H9 (cell line): ENCODE results near the gene NTF3. TPM values are rescaled to one million over a fixed set of nuclear protein-coding genes. Genes with fewer than 3 reads are reported as not detected.

Experiments
- DNase-seq: peaks from one replicate; pipeline ENCODE4 v3.0.0-alpha.2; 2017
- H2AFZ ChIP-seq: one replicate; pipeline ENCODE4 v1.6.1; 2013; ENCODE audit warnings: mild to moderate bottlenecking, low read length, control low read depth, moderate library complexity
- H2AK5ac ChIP-seq: 2 replicates; pipeline ENCODE4 v1.6.1; 2013; ENCODE audit warnings: low read length, control low read depth, mixed read lengths; ENCODE audit not compliant: insufficient read length
- H2BK120ac ChIP-seq: one replicate; pipeline ENCODE4 v1.6.1; 2013; ENCODE audit warnings: low read depth, mild to moderate bottlenecking, low read length, control low read depth, inconsistent platforms; ENCODE audit not compliant: poor library complexity, severe bottlenecking
- H2BK12ac ChIP-seq: 2 replicates; pipeline ENCODE4 v1.6.1; 2013; ENCODE audit warnings: low read length, control low read depth, mixed read lengths, low read depth; ENCODE audit not compliant: insufficient read length
- H2BK15ac ChIP-seq: 2 replicates; pipeline ENCODE4 v1.6.1; 2013; ENCODE audit warnings: low read depth, low read length, control low read depth
- H2BK20ac ChIP-seq: one replicate; pipeline ENCODE4 v1.6.1; 2013; ENCODE audit warnings: low read depth, mild to moderate bottlenecking, low read length, control low read depth, inconsistent platforms; ENCODE audit not compliant: poor library complexity, severe bottlenecking
- H2BK5ac ChIP-seq: 2 replicates; pipeline ENCODE4 v1.6.1; 2013; ENCODE audit warnings: low read length, control low read depth, mixed read lengths; ENCODE audit not compliant: insufficient read length
- H3K14ac ChIP-seq: 2 replicates; pipeline ENCODE4 v1.6.1; 2013; ENCODE audit warnings: low read length, control low read depth; ENCODE audit not compliant: insufficient read depth
- H3K18ac ChIP-seq: 2 replicates; pipeline ENCODE4 v1.6.1; 2013; ENCODE audit warnings: low read depth, mild to moderate bottlenecking, mixed read lengths, low read length, control low read depth; ENCODE audit not compliant: insufficient read length
- H3K23ac ChIP-seq: 2 replicates; pipeline ENCODE4 v1.6.1; 2013; ENCODE audit warnings: low read length, control low read depth, mixed read lengths, low read depth; ENCODE audit not compliant: insufficient read length
- H3K23me2 ChIP-seq: 2 replicates; pipeline ENCODE4 v1.6.1; 2013; ENCODE audit warnings: low read depth, mild to moderate bottlenecking, mixed read lengths, low read length, control low read depth; ENCODE audit not compliant: insufficient read length, poor library complexity, severe bottlenecking
- H3K27ac ChIP-seq: 2 replicates; pipeline ENCODE4 v1.5.1; 2013; ENCODE audit warnings: low read length, control low read depth, mixed read lengths, low read depth; ENCODE audit not compliant: insufficient read length
- H3K27me3 ChIP-seq: 2 replicates; pipeline ENCODE4 v1.6.1; 2013; ENCODE audit warnings: low read length, control low read depth, inconsistent platforms; ENCODE audit not compliant: insufficient read depth
- H3K4ac ChIP-seq: 2 replicates; pipeline ENCODE4 v1.6.1; 2013; ENCODE audit warnings: low read depth, mild to moderate bottlenecking, control low read depth, inconsistent platforms, low read length, moderate library complexity
- H3K4me1 ChIP-seq: 2 replicates; pipeline ENCODE4 v1.6.1; 2013; ENCODE audit warnings: low read length, control low read depth, inconsistent platforms; ENCODE audit not compliant: insufficient read depth
- H3K4me2 ChIP-seq: 2 replicates; pipeline ENCODE4 v1.6.1; 2013; ENCODE audit warnings: low read length, control low read depth, mixed read lengths; ENCODE audit not compliant: insufficient read length, insufficient read depth
- H3K56ac ChIP-seq: 2 replicates; pipeline ENCODE4 v1.6.1; 2013; ENCODE audit warnings: low read depth, mild to moderate bottlenecking, mixed read lengths, low read length, control low read depth; ENCODE audit not compliant: insufficient read length
- H3K79me1 ChIP-seq: 2 replicates; pipeline ENCODE4 v1.6.1; 2013; ENCODE audit warnings: low read depth, mild to moderate bottlenecking, moderate library complexity, low read length, control low read depth, inconsistent platforms; ENCODE audit not compliant: insufficient read depth, poor library complexity, severe bottlenecking
- H3K79me2 ChIP-seq: 2 replicates; pipeline ENCODE4 v1.6.1; 2013; ENCODE audit warnings: low read length, control low read depth, inconsistent platforms; ENCODE audit not compliant: insufficient read depth
- H3K9ac ChIP-seq: 2 replicates; pipeline ENCODE4 v1.6.1; 2013; ENCODE audit warnings: low read length, control low read depth, mixed read lengths; ENCODE audit not compliant: insufficient read length; ENCODE audit errors: extremely low read depth
- H3K9me3 ChIP-seq: one replicate; pipeline ENCODE4 v1.6.1; 2013; ENCODE audit warnings: low read depth, low read length, inconsistent platforms; ENCODE audit not compliant: control insufficient read depth
- H3T11ph ChIP-seq: one replicate; pipeline ENCODE4 v1.6.1; 2013; ENCODE audit warnings: mild to moderate bottlenecking, low read length, control low read depth, inconsistent platforms
- H4K20me1 ChIP-seq: one replicate; pipeline ENCODE4 v1.6.1; 2013; ENCODE audit not compliant: control insufficient read depth, insufficient read length, insufficient read depth
- H4K5ac ChIP-seq: 2 replicates; pipeline ENCODE4 v1.6.1; 2013; ENCODE audit warnings: low read depth, mild to moderate bottlenecking, mixed read lengths, low read length, control low read depth; ENCODE audit not compliant: insufficient read length
- H4K8ac ChIP-seq: replicated peaks from 2 replicates; pipeline ENCODE4 v1.6.1; 2013; ENCODE audit warnings: low read length, control low read depth, mixed read lengths, low read depth; ENCODE audit not compliant: insufficient read length
- H4K91ac ChIP-seq: 2 replicates; pipeline ENCODE4 v1.6.1; 2013; ENCODE audit warnings: low read depth, mild to moderate bottlenecking, moderate library complexity, mixed read lengths, low read length, control low read depth; ENCODE audit not compliant: insufficient read length
- H3K27ac Mint-ChIP-seq, 3 experiments: 2 replicates in 2 of 3; 3 replicates in 1 of 3; pipeline ENCODE4 v1.8.0; 2020 to 2021; ENCODE audit warnings: mixed read lengths in 3 of 3, mild to moderate bottlenecking in 1 of 3, moderate library complexity in 1 of 3
- H3K27me3 Mint-ChIP-seq: 2 replicates; pipeline ENCODE4 v1.8.0; 2021; ENCODE audit warnings: low read depth, mild to moderate bottlenecking, moderate library complexity, mixed read lengths
- H3K36me3 Mint-ChIP-seq, 3 experiments: 2 replicates in 2 of 3; 3 replicates in 1 of 3; pipeline ENCODE4 v1.8.0; 2020 to 2021; ENCODE audit warnings: low read depth in 3 of 3, mixed read lengths in 3 of 3; ENCODE audit not compliant: insufficient read depth in 1 of 3
- H3K4me1 Mint-ChIP-seq, 2 experiments: 2 replicates each; pipeline ENCODE4 v1.8.0; 2020; ENCODE audit warnings: mixed read lengths in 2 of 2
- H3K4me3 Mint-ChIP-seq, 2 experiments: 2 replicates in 1 of 2; 3 replicates in 1 of 2; pipeline ENCODE4 v1.8.0; 2020 to 2021; ENCODE audit warnings: mild to moderate bottlenecking in 2 of 2, mixed read lengths in 2 of 2, moderate library complexity in 1 of 2
- H3K9me3 Mint-ChIP-seq, 2 experiments: 2 replicates in 1 of 2; 3 replicates in 1 of 2; pipeline ENCODE4 v1.8.0; 2020; ENCODE audit warnings: mild to moderate bottlenecking in 2 of 2, mixed read lengths in 2 of 2, moderate library complexity in 1 of 2
- WGBS: extraction: QIAGEN DNeasy Blood & Tissue Kit; methylation state at CpG from one replicate; pipeline ENCODE4 v1.1.7; 2013; ENCODE audit warnings: missing lambda C conversion rate, low lambda C conversion rate, mixed read lengths; ENCODE audit not compliant: insufficient read length; ENCODE audit errors: extremely low coverage; 5-methylcytosine and 5-hydroxymethylcytosine counted together
- total RNA-seq: library from RNA; stranded (reverse); gene quantifications from 2 replicates; pipeline ENCODE4 v1.2.1, GENCODE V29; 2021
- TF ChIP-seq, protein P1 (sequence below): fragments of 200-600 bp; sonication (generic); conservative IDR thresholded peaks from 3 replicates; pipeline ENCODE4 v1.8.0; 2021; ENCODE audit warnings: antibody characterized with exemption, mild to moderate bottlenecking

NTF3 gene
- total RNA-seq, 1 experiment from 2014 or later: 0.48 TPM

DNA sequence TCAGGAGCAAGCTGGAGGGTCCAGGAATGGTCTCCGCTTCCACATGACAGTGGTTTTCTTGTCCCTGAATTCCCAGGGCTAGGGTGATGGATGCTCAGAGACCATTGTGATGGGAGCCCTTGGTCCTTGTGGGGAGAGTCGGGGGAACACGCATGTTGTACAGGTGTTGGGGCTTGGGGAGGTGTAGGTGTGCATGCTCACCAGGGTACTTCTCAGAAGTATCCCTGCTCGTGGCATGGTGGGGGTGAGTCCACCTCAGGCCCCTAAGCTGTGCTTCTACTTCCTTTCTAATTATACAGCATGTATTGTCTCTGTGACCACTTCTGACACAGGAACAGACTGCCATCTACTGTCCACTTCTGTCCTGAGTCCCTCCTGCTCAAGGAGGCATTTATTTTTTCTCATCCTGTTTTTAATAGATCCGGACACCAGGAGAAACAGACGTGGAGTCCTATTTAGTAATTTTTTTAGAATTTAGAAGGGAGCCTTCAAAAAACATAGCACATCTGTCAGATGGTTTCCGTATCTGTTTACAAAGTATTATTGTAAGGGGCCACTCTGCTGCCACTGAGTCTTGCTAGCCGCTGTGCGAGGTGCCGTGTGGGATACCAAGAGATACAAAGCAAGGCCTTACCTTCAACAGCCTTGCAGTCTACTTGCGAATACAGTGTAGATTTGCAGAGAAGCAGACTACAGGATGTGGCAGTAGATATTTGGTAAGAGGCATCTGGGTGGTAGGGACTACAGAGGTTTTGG, 10.5 kb downstream of the NTF3 start:
- H2AK5ac ChIP-seq: no peak overlapping the region
- H3K9ac ChIP-seq: no peak overlapping the region
- no peaks in the 10 kb centered on the region for H3K79me1 ChIP-seq
- no peak overlapping the region for H2BK12ac ChIP-seq
- no peak overlapping the region for H2BK20ac ChIP-seq
- no peaks in the 10 kb centered on the region for H3K79me2 ChIP-seq
- no peak overlapping the region for H3K18ac ChIP-seq
- no peak overlapping the region for H3K4me3 Mint-ChIP-seq
- no peaks in the 10 kb centered on the region; a peak in 1 of 5 replicates for H3K9me3 Mint-ChIP-seq
- H2BK15ac ChIP-seq: no peak overlapping the region
- H3K9me3 ChIP-seq: no peaks in the 10 kb centered on the region
- H3K27ac Mint-ChIP-seq: no peak overlapping the region
- H4K91ac ChIP-seq: no peak overlapping the region
- H3K27ac ChIP-seq: no peak overlapping the region
- no peaks in the 10 kb centered on the region for H3K4me1 ChIP-seq
- H3K36me3 Mint-ChIP-seq: no peaks in the 10 kb centered on the region
- H3K4me2 ChIP-seq: no peak overlapping the region
- H3K27me3 ChIP-seq: peaks cover 1% of the 10 kb centered on the region; the same call in 1 of the 2 replicates
- no peak overlapping the region for H3K4ac ChIP-seq
- H2BK120ac ChIP-seq: no peak overlapping the region
- no peak overlapping the region for H2BK5ac ChIP-seq
- no peak overlapping the region for H3K23ac ChIP-seq
- peaks cover 16 to 18% of the 10 kb centered on the region in 2 experiments for H3K4me1 Mint-ChIP-seq
- DNase-seq: no peak
- H3K23me2 ChIP-seq: no peaks in the 10 kb centered on the region
- peaks cover 29% of the 10 kb centered on the region for H3K27me3 Mint-ChIP-seq
- no CpG with 5 or more reads among the region's 11 CpGs for WGBS
- no peak overlapping the region for H3K14ac ChIP-seq
- TF ChIP-seq, protein P1, sequence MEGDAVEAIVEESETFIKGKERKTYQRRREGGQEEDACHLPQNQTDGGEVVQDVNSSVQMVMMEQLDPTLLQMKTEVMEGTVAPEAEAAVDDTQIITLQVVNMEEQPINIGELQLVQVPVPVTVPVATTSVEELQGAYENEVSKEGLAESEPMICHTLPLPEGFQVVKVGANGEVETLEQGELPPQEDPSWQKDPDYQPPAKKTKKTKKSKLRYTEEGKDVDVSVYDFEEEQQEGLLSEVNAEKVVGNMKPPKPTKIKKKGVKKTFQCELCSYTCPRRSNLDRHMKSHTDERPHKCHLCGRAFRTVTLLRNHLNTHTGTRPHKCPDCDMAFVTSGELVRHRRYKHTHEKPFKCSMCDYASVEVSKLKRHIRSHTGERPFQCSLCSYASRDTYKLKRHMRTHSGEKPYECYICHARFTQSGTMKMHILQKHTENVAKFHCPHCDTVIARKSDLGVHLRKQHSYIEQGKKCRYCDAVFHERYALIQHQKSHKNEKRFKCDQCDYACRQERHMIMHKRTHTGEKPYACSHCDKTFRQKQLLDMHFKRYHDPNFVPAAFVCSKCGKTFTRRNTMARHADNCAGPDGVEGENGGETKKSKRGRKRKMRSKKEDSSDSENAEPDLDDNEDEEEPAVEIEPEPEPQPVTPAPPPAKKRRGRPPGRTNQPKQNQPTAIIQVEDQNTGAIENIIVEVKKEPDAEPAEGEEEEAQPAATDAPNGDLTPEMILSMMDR: peak; percentile 79
- no peak overlapping the region for H4K5ac ChIP-seq
- no peaks in the 10 kb centered on the region for H4K20me1 ChIP-seq
- H3K56ac ChIP-seq: no peak overlapping the region
- no peak overlapping the region for H3T11ph ChIP-seq
- no peak overlapping the region for H4K8ac ChIP-seq
- H2AFZ ChIP-seq: no peak overlapping the region
